ACC112 (cell line): ENCODE data around the gene SEPTIN1.

Source experiments
- H2AFZ ChIP-seq: fragments of 200-600 bp; sonication (generic); one replicate; pipeline ENCODE4 v1.6.0; 2017; ENCODE audit warnings: antibody characterized with exemption, low read length; ENCODE audit not compliant: unreplicated experiment
- H3K27ac ChIP-seq: fragments of 200-600 bp; sonication (generic); 2 replicates; pipeline ENCODE4 v1.5.1; 2014; ENCODE audit warnings: low read depth, mild to moderate bottlenecking, antibody characterized with exemption, low read length, moderate library complexity
- H3K27me3 ChIP-seq: fragments of 200-600 bp; sonication (generic); 2 replicates; pipeline ENCODE4 v1.6.1; 2014; ENCODE audit warnings: mild to moderate bottlenecking, antibody characterized with exemption, low read length, moderate library complexity, mixed read lengths; ENCODE audit not compliant: insufficient read depth
- H3K36me3 ChIP-seq: fragments of 200-600 bp; sonication (generic); 2 replicates; pipeline ENCODE4 v1.6.1; 2016; ENCODE audit warnings: mild to moderate bottlenecking, antibody characterized with exemption, low read length, moderate library complexity, mixed read lengths; ENCODE audit not compliant: insufficient read depth
- H3K4me1 ChIP-seq: fragments of 200-600 bp; sonication (generic); one replicate; pipeline ENCODE4 v1.6.1; 2016; ENCODE audit warnings: low read length, mixed read lengths; ENCODE audit not compliant: insufficient read depth, unreplicated experiment, control insufficient read depth
- H3K4me3 ChIP-seq: fragments of 200-600 bp; sonication (generic); 2 replicates; pipeline ENCODE4 v1.5.1; 2014; ENCODE audit warnings: mild to moderate bottlenecking, low read depth, low read length
- H3K79me2 ChIP-seq: fragments of 200-600 bp; sonication (generic); one replicate; pipeline ENCODE4 v1.6.0; 2016; ENCODE audit warnings: low read length; ENCODE audit not compliant: control insufficient read depth, unreplicated experiment, insufficient read depth

SEPTIN1 gene, protein sequence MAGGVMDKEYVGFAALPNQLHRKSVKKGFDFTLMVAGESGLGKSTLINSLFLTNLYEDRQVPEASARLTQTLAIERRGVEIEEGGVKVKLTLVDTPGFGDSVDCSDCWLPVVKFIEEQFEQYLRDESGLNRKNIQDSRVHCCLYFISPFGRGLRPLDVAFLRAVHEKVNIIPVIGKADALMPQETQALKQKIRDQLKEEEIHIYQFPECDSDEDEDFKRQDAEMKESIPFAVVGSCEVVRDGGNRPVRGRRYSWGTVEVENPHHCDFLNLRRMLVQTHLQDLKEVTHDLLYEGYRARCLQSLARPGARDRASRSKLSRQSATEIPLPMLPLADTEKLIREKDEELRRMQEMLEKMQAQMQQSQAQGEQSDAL

DNA sequence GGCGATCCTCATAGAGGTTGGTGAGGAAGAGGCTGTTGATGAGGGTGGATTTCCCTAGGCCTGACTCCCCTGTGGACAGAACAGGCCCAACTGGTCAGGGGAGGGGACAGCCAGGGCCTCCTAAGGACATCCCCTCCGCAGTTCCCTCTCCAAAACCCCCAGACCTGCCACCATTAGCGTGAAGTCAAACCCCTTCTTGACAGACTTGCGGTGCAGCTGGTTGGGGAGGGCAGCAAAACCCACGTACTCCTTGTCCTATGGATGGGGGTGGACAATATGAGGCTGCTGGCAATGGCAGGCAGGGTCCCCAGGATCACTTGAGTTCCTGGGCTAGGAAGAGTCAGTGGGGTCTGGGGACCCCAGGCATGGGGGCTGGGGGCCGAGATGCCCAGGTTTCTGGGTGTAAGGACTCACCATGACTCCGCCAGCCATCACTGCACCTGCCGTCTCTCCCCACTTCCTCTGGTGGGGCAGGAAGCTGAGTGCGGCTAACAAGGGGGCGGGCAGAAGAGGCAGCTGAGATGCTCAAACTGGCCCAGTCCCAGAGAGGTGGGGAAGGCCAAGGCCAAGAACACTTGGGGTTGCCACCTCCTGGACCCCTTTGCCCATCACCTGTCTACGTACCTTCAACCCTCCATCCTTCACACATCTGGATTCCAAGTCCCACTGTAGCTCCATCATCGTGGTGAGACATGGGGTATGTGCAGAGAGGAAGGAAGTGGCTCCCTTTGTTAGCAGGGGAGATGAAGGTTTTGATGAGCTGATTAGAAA lies at the start of gene SEPTIN1:
TSS of gene SEPTIN1 (minus strand) at position 451 of the 771 bp plus-strand sequence. CDS start at position 432, 19 bp downstream.
- no peaks in the 10 kb centered on the region for H3K27me3 ChIP-seq
- no peak within 1 kb of the TSS for H3K4me3 ChIP-seq
- H3K4me1 ChIP-seq, result peaks cover 1% of the 10 kb centered on the region
- H2AFZ ChIP-seq, result no peak within 1 kb of the TSS
- H3K79me2 ChIP-seq, result peaks cover 5% of the 10 kb centered on the region
- no peak within 1 kb of the TSS for H3K27ac ChIP-seq
- H3K36me3 ChIP-seq, result no peaks in the 10 kb centered on the region

DNA sequence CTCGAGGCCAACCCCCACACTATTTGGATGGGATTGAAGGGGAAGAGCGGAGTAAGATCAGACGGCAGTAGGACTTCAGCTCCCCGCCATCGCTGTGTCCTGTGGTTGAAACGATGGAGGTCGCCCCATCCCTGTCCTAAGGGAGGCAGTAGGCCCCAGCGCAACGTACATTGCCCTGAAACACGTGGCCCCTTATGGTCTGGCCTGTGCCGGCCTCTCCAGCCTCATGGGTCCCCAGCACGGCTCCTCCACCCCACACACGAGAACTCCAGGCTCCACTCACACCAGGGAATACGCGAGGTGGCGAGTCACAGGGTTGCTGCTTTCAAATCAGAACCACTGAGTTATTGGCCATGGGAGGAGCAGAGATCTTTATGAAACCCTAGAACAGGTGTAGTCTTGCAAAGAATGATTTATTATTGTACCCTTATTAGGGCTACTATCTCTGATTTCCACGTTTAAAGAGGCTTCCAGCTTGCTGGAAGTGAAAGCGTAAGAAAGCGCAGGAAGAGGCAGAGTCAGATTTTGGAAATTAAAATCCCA lies 48.1 kb upstream of the SEPTIN1 start:
- Histone ChIP-seq H3K36me3 (no peaks in the 10 kb centered on the region), H3K27ac (no peak overlapping the region), H3K27me3 (no peaks in the 10 kb centered on the region), H3K4me1 (peaks cover 4% of the 10 kb centered on the region), H2AFZ (peak overlapping the region; percentile 67), H3K79me2 (peaks cover 21% of the 10 kb centered on the region), H3K4me3 (peak overlapping the region; percentile 87)

GRCh38 chr16:30429678-30430427 lies 47.5 kb upstream of the SEPTIN1 start, which contains the start of gene DCTPP1:
TSS of gene DCTPP1 (minus strand) at chr16:30430030. CDS start at chr16:30429980, 50 bp downstream.
- Histone ChIP-seq H2AFZ (peak within 1 kb of the TSS; percentile 83), H3K79me2 (peaks cover 21% of the 10 kb centered on the region), H3K4me3 (peak within 1 kb of the TSS; percentile 87), H3K36me3 (no peaks in the 10 kb centered on the region), H3K4me1 (peaks cover 4% of the 10 kb centered on the region), H3K27ac (no peak within 1 kb of the TSS), H3K27me3 (no peaks in the 10 kb centered on the region)

GRCh38 chr16:30429418-30429677 lies 47.0 kb upstream of the SEPTIN1 start:
- H2AFZ ChIP-seq, result peak overlapping the region; percentile 83
- H3K27me3 ChIP-seq, result no peaks in the 10 kb centered on the region
- peak overlapping the region; percentile 87 for H3K4me3 ChIP-seq
- H3K36me3 ChIP-seq, result no peaks in the 10 kb centered on the region
- H3K4me1 ChIP-seq, result peaks cover 4% of the 10 kb centered on the region
- no peak overlapping the region for H3K27ac ChIP-seq
- H3K79me2 ChIP-seq, result peaks cover 23% of the 10 kb centered on the region

DNA sequence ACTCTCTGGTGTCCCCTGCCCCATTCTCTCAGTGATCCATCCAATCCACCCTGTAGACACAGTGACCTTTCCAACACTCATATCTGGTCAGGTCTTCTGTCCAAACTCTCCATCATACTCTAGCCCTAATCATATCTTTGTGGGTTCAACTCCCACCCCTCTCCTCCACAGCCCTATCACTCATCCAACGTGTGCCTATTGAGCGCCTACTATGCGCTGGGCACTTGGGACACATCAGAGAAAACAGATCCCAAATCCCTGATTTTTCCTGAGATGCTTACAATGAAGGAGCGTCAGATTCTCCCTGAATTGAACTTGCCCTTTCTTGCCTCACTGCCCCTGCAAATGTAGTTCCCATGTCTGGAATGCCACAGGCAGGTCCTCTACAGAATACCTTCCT lies 45.7 kb upstream of the SEPTIN1 start:
- Histone ChIP-seq H3K4me3 (no peak overlapping the region), H3K27me3 (no peaks in the 10 kb centered on the region), H2AFZ (no peak overlapping the region), H3K79me2 (peaks cover 23% of the 10 kb centered on the region), H3K27ac (no peak overlapping the region), H3K4me1 (peaks cover 4% of the 10 kb centered on the region), H3K36me3 (no peaks in the 10 kb centered on the region)

- Histone ChIP-seq H3K36me3 (peaks cover 7% of the 10 kb centered on the region), H3K4me3 (no peak overlapping the region), H3K27ac (no peak overlapping the region)
Observed at GRCh38 chr16:30421010-30421409, 38.6 kb upstream of the SEPTIN1 start.

GRCh38 chr16:30418350-30419181 lies 36.2 kb upstream of the SEPTIN1 start:
- H3K27ac ChIP-seq, result no peak overlapping the region
- H3K79me2 ChIP-seq, result no peaks in the 10 kb centered on the region
- no peaks in the 10 kb centered on the region for H3K27me3 ChIP-seq
- no peak overlapping the region for H2AFZ ChIP-seq
- peak overlapping the region; percentile 86 for H3K4me3 ChIP-seq
- peaks cover 12% of the 10 kb centered on the region for H3K36me3 ChIP-seq
- no peaks in the 10 kb centered on the region for H3K4me1 ChIP-seq

More at GRCh38 chr16:30421010-30421409, 38.6 kb upstream of the SEPTIN1 start:
- Histone ChIP-seq H3K27me3 (no peaks in the 10 kb centered on the region), H3K4me1 (no peaks in the 10 kb centered on the region), H3K79me2 (peaks cover 3% of the 10 kb centered on the region), H2AFZ (no peak overlapping the region)

- no peaks in the 10 kb centered on the region for H3K27me3 ChIP-seq
- peak overlapping the region; percentile 78 for H2AFZ ChIP-seq
Observed at GRCh38 chr16:30417529-30418349, 35.4 kb upstream of the SEPTIN1 start.

More at GRCh38 chr16:30417529-30418349, 35.4 kb upstream of the SEPTIN1 start:
- peaks cover 14% of the 10 kb centered on the region for H3K36me3 ChIP-seq
- H3K4me1 ChIP-seq, result no peaks in the 10 kb centered on the region
- H3K4me3 ChIP-seq, result peak overlapping the region; percentile 86
- no peak overlapping the region for H3K27ac ChIP-seq
- no peaks in the 10 kb centered on the region for H3K79me2 ChIP-seq
